ENCODE data around the gene RNF145.
"Not testable (repeated sequence)": the region's sequence is repeated elsewhere in the genome, so short reads cannot be mapped to it uniquely, and the experiment has no call there.

RNF145 gene

DNA sequence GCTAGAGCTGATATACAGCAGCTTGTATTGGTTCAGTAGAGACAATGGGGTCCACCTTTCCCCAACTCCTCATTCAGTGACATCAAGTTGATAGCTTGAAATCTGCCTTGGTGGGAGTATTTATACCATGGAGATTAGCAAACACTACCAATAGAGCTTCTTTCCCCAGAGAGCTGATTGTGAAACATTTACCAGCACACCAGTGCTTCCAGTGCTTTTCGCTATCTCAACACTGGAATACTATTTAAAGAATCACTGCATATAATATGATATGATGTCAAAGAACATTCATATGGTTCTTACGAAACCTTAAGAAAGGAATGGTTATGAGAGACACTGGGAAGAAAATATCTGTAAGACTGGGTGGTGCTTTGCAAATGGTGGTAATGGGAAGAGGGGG lies 21.8 kb upstream of the RNF145 start:
- H3K4me3 ChIP-seq (replicated peaks; ENCODE audit: low read depth, low read length): no peak overlapping the region
- peak; percentile 80 for DNase-seq (ENCODE audit: low read depth)
- TF ChIP-seq CTCF (IDR thresholded peaks at IDR 0.05; ENCODE audit: low read length, missing control alignments): no peak

DNA sequence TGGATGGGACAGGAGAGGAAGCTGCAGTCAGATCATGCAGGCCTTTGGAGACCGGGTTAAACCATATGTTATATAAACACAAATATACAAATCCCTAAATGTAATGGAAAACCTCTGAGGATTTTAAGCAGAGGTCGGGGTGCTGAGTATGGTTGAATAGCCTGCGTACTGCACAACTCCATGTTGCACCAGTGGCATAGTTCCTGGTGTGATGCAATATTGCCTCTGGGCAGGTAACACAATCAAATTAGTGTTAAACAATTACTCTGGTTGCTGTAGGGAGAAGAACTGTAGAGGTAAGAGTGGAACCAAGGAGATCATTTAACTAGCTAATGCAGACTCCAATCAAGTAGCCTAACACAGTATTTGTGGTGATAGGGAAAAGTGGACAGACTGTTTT lies 21.3 kb upstream of the RNF145 start:
- H3K4me3 ChIP-seq (replicated peaks; ENCODE audit: low read depth, low read length): no peak overlapping the region
- DNase-seq (ENCODE audit: low read depth): no peak
- TF ChIP-seq CTCF (IDR thresholded peaks at IDR 0.05; ENCODE audit: low read length, missing control alignments): no peak

GRCh38 chr5:159228097-159228496 lies 18.7 kb upstream of the RNF145 start:
- not testable (repeated sequence) for H3K4me3 ChIP-seq (replicated peaks; ENCODE audit: low read depth, low read length); DNase-seq (ENCODE audit: low read depth)

- TF ChIP-seq CTCF (IDR thresholded peaks at IDR 0.05; ENCODE audit: low read length, missing control alignments): no peak
- DNase-seq (ENCODE audit: low read depth): no peak
- no peak overlapping the region for H3K4me3 ChIP-seq (replicated peaks; ENCODE audit: low read depth, low read length)
These were observed 18.1 kb upstream of the RNF145 start for GRCh38 chr5:159227452-159227851.

- no peak for TF ChIP-seq CTCF (IDR thresholded peaks at IDR 0.05; ENCODE audit: low read length, missing control alignments)
- H3K4me3 ChIP-seq (replicated peaks; ENCODE audit: low read depth, low read length): no peak overlapping the region
- no peak for DNase-seq (ENCODE audit: low read depth)
These were observed 17.1 kb upstream of the RNF145 start for GRCh38 chr5:159226451-159226850.

DNA sequence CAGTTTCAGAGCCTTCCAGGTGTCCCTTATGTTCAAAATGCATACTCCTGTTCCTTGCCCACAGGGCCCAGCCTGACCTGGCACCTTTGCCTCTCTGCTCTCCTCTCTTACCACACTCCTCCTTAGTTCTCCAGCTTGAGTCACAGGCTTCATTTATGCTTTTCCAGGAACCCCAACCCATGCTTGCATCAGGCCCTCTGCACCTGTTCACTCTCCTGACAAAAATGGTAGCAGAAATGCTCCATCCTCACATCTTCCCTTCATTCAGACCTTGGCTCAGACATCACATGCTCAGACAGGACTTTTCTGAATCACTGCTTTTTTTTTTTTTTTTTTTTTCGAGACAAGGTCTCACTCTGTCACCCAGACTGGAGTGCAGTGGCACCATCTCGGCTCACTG lies 15.1 kb upstream of the RNF145 start:
- DNase-seq (ENCODE audit: low read depth): no peak

GRCh38 chr5:159223469-159223868 lies 14.1 kb upstream of the RNF145 start:
- H3K4me3 ChIP-seq (replicated peaks; ENCODE audit: low read depth, low read length): no peak overlapping the region
- DNase-seq (ENCODE audit: low read depth): no peak
- TF ChIP-seq CTCF (IDR thresholded peaks at IDR 0.05; ENCODE audit: low read length, missing control alignments): no peak

More for the DNA sequence above, 15.1 kb upstream of the RNF145 start:
- H3K4me3 ChIP-seq (replicated peaks; ENCODE audit: low read depth, low read length): no peak overlapping the region
- no peak for TF ChIP-seq CTCF (IDR thresholded peaks at IDR 0.05; ENCODE audit: low read length, missing control alignments)

- no peak overlapping the region for H3K4me3 ChIP-seq (replicated peaks; ENCODE audit: low read depth, low read length)
- no peak for TF ChIP-seq CTCF (IDR thresholded peaks at IDR 0.05; ENCODE audit: low read length, missing control alignments)
- no peak for DNase-seq (ENCODE audit: low read depth)
These were observed 10.9 kb upstream of the RNF145 start for GRCh38 chr5:159220206-159220605.

Measured in fibroblast of pulmonary artery (primary cell).